SK-N-SH (cell line): ENCODE results near the gene AR.

ENCODE experiments used
- CTCF ChIP-seq: fragments of 200-600 bp; sonication (generic); IDR thresholded peaks from 2 replicates; pipeline ENCODE4 v1.6.1; 2017; ENCODE audit warnings: antibody characterized with exemption, mild to moderate bottlenecking, moderate library complexity
- EP300 ChIP-seq, 2 experiments: IDR thresholded peaks; 2 replicates each; pipeline versions ENCODE4 v1.4.0 to v1.6.1; 2012; ENCODE audit warnings: borderline replicate concordance in 1 of 2, low read depth in 1 of 2, low read length in 1 of 2
- FOXJ3 ChIP-seq: sonication (generic); formaldehyde crosslinking; IDR thresholded peaks from 2 replicates; pipeline ENCODE4 v1.5.1; 2020; ENCODE audit warnings: mild to moderate bottlenecking, missing genetic modification reagents
- GATA2 ChIP-seq: sonication (generic); formaldehyde crosslinking; IDR thresholded peaks from 2 replicates; pipeline ENCODE4 v1.5.0; 2020; ENCODE audit warnings: mild to moderate bottlenecking, missing genetic modification reagents
- REST ChIP-seq: IDR thresholded peaks from 2 replicates; pipeline ENCODE4 v1.6.1; 2012; ENCODE audit warnings: mild to moderate bottlenecking, low read depth, low read length, moderate library complexity

- TF ChIP-seq REST = no peak
- TF ChIP-seq FOXJ3 (CRISPR knock-in tag) = no peak
- TF ChIP-seq GATA2 (CRISPR knock-in tag) = no peak
- no peak for TF ChIP-seq CTCF
- TF ChIP-seq EP300 (IDR thresholded peaks at IDR 0.05; ENCODE audit: borderline replicate concordance in 1 of 2, low read depth in 1 of 2, low read length in 1 of 2) = no peak
Observed at GRCh38 chrX:67734111-67734753, 190.4 kb downstream of the AR start.
